GM13976 (cell line): ENCODE results near the gene PDLIM5.

Experiments used
- DNase-seq: peaks from one replicate; pipeline ENCODE4 v3.0.0; 2012; ENCODE audit warnings: low spot score
- CTCF ChIP-seq: IDR thresholded peaks from 2 replicates; pipeline ENCODE4 v1.5.1; 2012; ENCODE audit warnings: borderline replicate concordance, mild to moderate bottlenecking; ENCODE audit not compliant: insufficient read depth; ENCODE audit errors: extremely low read depth, missing control alignments, control extremely low read depth
- in situ Hi-C: fragments of 300-500 bp; cut with MboI; formaldehyde crosslinking; loops from one replicate; pipeline ENCODE4 v1.12.0; 2022; ENCODE audit warnings: low sequenced_read_pairs, mixed read lengths, inconsistent platforms; ENCODE audit not compliant: unreplicated experiment

The PDLIM5 gene

GRCh38 chr4:94519019-94519418 is 67.3 kb downstream of the PDLIM5 start:
- in situ Hi-C loops, result no loop called here
- DNase-seq, result no peak

GRCh38 chr4:94519925-94520789 is 68.4 kb downstream of the PDLIM5 start:
- no peak for DNase-seq
- in situ Hi-C loops, result no loop called here
- TF ChIP-seq CTCF, result no peak

More at GRCh38 chr4:94519019-94519418, 67.3 kb downstream of the PDLIM5 start:
- no peak for TF ChIP-seq CTCF

- in situ Hi-C loops, result no loop called here
- no peak for DNase-seq
- no peak for TF ChIP-seq CTCF
These were observed 71.4 kb downstream of the PDLIM5 start for GRCh38 chr4:94523033-94523580.

- in situ Hi-C loops, result no loop called here
- no peak for TF ChIP-seq CTCF
- no peak for DNase-seq
These were observed 71.9 kb downstream of the PDLIM5 start for GRCh38 chr4:94523617-94524016.

- DNase-seq, result no peak
These were observed 74.4 kb downstream of the PDLIM5 start for GRCh38 chr4:94525993-94526728.

More at GRCh38 chr4:94525993-94526728, 74.4 kb downstream of the PDLIM5 start:
- no peak for TF ChIP-seq CTCF
- in situ Hi-C loops, result no loop called here
